Activated CD4-positive, alpha-beta T cell treated with anti-CD3 and anti-CD28 coated beads, Interleukin-2, amount 50 U/mL, for 16 hours (primary cell): Measurements from ENCODE around the gene PLOD3.
A peak's percentile ranks its signal among the peaks of the same experiment; 100 is the strongest.
"Not testable (repeated sequence)": the region's sequence is repeated elsewhere in the genome, so short reads cannot be mapped to it uniquely, and the experiment has no call there.

ENCODE experiments used
- DNase-seq: peaks from one replicate; pipeline ENCODE4 v3.0.0-alpha.2; 2020

The PLOD3 gene, protein sequence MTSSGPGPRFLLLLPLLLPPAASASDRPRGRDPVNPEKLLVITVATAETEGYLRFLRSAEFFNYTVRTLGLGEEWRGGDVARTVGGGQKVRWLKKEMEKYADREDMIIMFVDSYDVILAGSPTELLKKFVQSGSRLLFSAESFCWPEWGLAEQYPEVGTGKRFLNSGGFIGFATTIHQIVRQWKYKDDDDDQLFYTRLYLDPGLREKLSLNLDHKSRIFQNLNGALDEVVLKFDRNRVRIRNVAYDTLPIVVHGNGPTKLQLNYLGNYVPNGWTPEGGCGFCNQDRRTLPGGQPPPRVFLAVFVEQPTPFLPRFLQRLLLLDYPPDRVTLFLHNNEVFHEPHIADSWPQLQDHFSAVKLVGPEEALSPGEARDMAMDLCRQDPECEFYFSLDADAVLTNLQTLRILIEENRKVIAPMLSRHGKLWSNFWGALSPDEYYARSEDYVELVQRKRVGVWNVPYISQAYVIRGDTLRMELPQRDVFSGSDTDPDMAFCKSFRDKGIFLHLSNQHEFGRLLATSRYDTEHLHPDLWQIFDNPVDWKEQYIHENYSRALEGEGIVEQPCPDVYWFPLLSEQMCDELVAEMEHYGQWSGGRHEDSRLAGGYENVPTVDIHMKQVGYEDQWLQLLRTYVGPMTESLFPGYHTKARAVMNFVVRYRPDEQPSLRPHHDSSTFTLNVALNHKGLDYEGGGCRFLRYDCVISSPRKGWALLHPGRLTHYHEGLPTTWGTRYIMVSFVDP

DNA sequence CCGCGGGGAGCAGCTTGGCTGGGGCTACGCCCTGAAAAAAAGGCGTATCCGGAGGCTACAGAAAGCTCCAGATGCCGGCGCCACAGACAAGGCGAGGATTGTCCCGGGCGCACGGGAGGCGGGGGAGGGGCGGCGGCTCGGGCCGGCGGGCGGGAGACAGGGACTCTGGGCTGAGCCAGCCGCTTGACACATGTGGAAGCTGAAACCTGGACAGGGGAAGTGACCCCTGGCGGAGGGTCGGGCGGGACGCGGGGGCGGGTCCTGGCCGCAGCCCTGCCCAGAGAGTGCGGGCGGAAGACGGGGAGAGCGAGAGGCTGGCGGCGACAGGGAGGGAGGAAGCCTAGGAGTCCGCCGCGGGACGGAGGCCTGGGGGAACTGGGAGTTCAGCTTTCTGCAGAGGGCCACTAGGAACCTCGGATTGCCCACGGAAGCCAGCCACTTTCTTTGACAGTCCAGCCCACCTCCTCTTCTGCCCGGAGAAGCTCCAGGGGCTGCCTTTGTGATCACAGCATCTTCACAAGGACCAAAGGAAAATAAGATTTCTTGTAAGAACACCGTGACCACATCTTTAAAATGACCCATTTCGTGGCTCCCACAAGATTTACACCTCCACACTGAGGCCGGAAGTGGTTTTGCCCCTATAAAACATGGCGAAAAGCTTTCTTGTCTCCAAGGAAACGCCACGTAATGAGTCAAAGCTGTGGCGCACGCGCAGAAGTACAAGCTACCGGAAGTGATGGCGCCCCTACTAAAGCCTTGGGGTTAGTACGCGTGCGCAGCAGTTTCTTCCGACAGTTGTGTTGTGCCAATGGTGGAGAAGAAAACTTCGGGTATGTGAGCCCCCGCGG lies at the start of gene PLOD3, which contains the start of gene ZNHIT1:
Gene PLOD3 (minus strand): TSS at position 194 of the 848 bp plus-strand sequence. CDS start 307 bp downstream, outside the sequence.
Gene ZNHIT1 (plus strand): TSS at position 778 of the 848 bp plus-strand sequence. CDS start 31 bp downstream, at position 809.
- DNase-seq: peak; percentile 98

DNA sequence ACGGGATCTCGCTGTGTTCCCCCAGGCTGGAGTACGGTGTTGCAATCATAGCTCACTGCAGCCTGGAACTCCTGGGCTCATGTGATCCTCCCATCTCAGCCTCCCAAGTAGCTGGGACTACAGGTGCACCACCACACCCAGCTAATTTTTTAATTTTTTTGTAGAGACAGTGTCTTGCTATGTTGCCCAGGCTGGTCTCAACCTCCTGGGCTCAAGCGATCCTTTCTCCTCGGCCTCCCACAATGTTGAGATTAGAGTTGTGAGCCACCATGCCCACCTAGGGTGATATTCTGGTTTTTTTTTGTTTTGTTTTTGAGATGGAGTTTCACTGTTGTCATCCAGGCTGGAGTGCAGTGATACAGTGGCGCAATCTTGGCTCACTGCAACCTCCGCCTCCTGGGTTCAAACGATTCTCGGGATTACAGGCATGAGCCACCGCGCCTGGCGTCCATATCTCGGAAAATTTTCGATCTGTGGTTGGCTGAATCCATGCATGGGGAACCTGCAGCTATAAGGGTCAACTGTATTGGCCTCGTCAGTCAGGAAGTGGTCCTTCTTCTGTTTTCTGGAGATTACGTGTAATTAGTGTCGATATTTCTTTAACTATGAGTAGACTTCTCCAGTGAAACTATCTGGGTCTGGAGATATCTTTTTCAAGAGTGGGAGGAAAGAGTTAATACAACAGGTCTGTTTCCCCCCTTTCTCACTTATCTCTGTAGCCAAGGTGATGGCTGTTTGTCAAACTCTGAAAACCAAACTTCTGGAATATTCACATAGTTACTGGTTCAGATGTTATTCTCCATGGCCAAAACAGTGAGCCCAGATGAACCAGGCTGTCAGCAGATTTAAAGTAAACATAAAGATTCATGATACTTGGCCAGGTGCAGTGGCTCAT lies 48.5 kb upstream of the PLOD3 start:
- no peak for DNase-seq

DNA sequence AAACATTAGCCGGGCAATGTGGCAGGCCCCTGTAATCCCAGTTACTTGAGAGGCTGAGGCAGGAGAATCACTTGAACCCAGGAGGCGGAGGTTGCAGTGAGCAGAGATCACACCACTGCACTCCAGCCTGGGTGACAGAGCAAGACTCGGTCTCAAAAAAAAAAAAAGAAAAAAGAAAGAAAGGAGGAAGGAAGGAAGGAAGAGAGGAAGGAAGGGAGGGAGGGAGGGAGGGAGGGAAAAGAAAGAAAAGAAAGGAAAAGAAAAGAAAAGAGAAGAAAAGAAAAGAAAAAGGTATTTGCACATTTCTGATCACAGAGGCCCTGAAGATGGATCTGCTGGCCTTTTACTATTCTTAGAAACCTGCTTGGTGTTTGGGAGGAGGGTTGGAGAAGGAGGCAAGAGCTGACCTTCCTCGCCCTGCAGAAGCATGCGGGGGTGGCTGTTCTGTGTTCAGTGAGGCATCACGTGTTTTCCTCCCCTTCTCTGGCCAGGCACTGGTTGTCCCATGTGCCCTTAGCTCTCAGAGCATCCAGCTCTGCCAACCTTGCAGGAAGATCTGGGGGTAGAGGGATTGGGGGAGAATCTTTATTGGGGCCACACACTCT lies 46.8 kb upstream of the PLOD3 start:
- DNase-seq: not testable (repeated sequence)

DNA sequence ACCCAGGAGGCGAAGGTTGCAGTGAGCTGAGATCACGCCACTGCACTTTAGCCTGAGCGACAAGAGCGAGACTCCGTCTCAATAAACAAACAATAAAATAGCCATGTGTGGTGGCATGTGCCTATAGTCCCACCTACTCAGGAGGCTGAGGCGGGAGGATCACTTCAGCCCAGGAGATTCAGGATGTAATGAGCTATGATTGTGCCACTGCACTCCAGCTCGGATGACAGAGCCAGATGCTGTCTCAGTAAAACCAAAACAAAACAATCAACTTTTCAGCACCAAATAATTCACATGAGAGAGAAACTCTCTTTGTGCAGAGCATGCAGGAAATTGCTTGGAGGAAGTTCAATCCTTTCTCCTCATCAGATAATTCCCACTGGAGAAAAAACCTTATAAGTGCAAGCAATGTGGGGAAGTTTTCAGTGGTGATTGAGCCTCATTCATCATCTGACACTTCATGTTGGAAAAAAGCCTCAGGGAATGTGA lies 40.9 kb upstream of the PLOD3 start:
- no peak for DNase-seq

DNA sequence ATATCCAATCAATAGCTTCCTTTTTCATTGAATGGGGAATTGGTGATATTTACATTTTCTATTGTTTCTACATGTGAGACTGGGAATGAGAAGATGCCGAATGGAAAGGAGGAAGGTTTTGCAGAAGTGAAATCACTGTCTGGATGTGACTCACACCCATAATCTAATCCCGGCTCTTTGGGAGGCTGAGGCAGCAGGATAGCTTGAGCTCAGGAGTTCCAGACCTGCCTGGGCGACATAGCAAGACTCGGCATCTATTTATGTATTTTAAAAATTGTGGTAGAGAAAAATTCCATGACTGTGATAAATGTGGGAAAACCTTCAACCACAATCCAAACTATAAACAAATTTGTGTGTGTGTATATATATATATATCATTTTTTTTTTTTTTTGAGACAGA lies 38.4 kb upstream of the PLOD3 start:
- DNase-seq: no peak

DNA sequence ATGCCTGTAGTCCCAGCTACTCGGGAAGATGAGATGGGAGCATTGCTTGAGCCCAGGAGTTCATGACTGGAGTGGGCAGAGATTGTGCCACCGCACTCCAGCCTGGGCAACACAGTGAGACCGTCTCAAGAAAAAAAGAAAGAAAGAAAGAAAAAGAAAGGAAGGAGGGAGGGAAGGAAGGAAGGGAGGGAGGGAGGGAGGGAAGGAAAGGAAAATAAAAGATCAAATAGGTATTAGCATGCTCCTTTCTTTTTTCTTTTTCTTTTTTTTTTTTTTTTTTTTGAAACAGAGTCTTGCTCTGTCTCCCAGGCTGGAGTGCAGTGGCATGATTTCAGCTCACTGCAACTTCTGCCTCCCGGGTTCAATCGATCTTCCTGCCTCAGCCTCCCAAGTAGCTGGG lies 35.8 kb upstream of the PLOD3 start:
- DNase-seq: not testable (repeated sequence)

DNA sequence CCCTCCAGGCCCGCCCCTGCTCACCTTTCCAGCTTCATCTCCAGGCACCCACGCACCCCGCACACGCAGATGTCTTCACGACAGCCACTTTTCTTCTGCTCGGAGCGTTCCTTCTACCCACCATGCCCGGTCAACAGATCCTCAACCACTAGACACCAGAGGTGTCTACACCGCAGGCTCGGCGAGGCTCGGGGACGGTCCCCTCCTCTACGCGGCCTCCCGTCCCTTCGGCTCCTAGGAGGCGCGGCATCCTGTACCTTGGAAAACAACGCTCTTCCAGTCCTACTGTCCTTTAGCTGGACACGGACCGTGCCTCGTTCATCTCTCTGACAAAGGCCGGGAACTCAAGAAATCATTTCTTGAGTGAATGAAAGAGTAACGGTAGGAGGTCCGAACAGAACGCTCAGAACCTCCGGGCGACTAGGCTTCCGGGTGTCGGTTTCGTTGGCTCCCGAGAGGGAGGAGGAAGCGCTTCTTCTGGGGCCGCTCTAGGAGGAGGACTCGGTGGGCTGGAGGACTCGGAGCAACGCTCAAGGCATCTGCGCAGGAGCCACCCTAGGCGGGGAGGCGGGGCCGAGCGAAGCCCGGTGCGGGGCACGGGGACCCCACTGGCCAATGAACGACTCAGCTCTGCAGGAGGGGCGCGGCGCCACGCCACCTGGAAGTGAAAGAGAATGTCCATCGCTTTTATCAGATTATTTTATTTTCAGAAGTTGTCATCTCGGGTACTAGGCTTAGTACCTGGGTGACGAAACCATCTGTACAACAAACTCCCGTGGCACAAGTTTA lies 34.7 kb upstream of the PLOD3 start:
- DNase-seq: peak; percentile 99

DNA sequence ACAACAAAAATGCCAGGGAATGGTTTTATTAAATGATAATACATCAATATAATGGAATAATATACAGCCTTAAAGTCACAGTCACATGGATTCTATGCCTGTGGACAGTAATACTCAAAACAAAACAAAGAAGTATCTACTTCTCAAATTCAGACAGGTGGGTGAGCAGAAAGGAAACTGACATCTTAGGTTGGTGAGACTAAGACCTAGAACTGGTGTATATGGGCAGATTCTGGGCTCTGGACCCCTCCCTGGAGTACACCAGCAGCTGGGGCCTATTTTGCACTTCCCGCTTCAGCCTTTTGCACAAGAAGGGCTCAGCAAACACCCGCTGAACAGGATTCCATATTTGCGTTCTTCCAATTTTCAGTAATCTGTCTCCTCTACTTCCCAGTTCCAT lies 32.9 kb upstream of the PLOD3 start:
- peak; percentile 38 for DNase-seq

DNA sequence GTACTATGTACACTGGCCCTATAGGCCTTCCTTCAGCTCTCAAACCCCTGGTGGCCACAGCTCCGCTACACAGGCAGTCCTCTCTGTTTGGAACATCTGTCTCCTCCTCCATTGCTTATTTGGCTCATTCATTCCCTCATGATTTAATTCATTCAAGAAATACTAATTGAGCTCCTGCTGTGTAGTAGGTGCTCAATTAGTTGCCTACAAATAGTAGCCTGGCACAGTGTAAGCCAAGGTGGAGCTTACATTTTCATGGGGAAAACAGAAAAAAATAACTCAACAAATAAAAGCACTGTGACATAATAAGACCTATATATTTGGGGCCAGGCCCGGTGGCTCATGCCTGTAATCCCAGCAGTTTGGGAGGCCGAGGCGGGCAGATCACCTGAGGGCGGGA lies 30.9 kb upstream of the PLOD3 start:
- no peak for DNase-seq

DNA sequence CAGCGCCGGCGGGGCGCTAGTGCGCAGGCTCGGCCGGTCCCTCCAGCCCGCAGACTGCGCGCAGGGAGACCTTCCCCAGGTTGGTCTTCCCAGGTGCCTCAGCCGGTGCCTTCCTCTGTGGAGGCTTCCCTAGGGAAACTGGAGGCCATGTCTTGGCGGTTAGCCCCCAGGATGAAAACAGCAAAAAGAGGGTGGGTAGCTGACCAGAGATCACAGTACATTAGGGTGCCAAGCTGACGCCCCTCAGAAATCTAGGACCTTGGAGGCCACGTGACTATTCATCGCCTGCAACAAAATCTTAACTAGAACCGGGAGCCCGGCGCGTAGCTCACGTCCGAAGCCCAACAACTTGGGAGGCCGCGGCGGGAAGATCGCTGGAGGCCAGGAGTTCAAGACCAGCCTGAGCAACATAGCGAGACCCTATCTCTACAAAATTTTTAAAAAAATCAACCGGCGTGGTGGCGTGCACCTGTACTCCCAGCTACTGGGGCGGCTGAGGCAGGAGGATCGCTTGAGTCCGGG lies 27.8 kb upstream of the PLOD3 start:
- no peak for DNase-seq

DNA sequence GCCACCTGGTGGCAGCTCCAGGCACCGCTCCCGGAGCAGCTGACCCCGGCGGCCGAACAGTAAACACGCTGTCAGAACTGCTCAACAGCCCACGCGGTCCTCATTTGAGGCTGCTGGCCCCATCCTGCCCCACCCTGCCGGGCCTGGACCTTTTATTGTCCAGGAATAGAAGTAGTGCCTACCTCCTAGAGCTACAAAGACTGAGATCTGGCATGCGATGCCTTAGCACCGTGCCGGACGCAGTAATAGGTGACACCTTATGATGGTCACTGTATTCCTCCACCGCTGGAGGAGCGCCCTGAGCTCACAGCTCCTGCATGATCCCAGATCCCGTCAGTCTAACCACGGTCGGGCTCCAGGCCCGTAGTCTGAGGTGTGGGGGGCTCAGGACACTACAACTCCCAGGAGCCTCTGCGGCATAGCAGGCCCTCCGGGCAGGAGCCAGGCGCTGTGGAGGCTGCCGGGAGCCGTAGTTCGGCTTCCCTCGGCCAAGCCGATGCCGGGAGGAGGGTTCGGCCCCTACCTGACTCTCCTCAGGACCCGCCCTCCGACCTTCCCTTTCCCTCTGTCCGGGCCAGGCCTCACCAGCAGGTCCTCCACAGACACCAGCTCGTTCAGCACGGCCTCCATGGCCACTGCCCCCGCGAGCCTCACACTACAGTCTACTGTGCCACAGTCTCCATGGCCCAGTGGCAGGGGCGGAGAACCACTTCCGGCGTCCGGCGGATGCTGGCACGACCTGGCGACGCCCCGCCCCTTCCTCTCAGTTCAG lies 27.2 kb upstream of the PLOD3 start, which contains the start of gene FIS1:
Gene FIS1 (minus strand): TSS at position 707 of the 772 bp plus-strand sequence. CDS start 77 bp downstream, at position 630.
- peak; percentile 95 for DNase-seq

DNA sequence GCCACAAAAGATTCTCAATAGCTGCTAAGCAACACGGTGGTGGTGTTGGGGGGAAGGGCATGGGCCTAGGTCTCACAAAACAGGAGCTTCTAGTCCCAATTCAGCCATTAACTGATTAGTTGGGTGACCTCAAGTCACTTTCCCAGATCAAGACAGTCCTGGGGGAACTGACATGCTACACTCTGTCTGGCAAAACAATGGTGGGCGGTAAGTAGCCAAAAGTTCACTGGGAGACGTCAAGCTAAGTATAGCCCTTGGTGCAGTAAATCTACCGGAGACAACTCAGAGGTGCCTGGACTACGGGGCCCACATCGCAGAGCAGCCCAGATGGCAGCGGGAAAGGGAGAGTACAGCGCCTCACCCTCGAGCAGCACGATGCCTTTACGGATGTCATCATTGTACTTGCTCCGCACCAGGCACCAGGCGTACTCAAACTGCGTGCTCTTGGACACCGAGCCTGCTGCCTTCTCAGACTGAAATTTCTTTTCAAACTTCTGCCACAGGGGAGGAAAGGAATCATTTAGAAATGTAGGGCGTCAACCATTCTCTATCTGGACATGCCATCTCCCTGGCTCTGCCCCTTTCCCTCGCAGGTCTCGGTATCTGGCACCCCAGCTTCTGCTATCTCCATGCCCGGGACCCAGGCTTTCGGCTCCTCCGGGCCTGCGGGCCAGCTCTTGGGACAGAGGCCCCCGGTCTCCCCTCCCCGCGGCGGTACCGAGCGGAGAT lies 26.4 kb upstream of the PLOD3 start:
- peak; percentile 19 for DNase-seq

DNA sequence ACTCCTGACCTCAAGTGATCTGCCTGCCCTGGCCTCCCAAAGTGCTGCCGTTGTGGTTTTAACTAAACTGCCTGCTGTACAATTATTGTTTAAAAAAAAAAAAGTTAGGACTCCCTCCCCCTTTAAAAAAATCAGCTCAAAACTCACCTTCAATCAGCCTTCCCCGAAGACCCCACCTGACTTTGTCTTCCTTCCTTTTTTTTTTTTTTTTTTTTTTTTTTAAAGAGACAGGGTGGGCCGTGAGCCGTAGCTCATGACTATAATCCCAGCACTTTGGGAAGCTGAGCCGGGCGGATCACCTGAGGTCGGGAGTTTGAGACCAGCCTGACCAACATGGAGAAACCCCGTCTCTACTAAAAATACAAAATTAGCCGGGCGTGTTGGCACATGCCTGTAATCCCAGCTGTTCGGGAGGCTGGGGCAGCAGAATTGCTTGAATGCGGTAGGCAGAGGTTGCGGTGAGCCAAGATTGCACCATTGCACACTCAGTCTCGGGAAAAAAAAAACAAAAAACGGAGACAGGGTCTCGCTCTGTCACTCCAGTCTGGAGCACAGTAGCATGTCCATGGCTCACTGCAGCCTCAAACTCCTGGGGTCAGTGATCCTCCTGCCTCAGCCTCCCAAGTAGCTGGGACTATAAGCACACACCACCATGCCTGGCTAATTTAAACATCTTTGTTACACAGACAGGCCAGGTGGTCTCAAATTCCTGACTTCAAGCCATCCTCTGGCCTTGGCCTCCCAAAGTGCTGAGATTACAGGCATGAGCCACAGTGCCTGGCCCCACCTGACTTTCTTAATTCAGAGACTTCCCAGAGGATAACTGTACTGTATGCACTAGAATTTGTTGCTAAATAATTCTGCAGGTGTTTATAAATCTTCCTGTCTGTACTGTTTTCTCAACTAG lies 24.3 kb upstream of the PLOD3 start:
- DNase-seq: no peak

DNA sequence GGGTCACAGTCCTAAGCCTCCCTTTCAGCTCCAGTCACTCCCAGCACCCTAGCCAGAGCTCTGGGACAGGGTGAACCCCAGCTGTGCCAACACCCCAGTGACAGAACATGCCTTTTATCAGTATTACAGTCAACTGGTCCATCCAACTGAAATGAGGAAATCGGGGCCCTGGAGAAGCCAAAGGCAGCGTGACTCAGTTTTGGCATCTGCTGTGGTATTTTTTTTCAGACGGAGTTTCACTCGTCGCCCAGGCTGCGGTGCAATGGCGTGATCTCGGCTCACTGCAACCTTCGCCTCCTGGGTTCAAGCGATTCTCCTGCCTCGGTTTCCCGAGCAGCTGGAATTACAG lies 23.6 kb upstream of the PLOD3 start:
- no peak for DNase-seq

DNA sequence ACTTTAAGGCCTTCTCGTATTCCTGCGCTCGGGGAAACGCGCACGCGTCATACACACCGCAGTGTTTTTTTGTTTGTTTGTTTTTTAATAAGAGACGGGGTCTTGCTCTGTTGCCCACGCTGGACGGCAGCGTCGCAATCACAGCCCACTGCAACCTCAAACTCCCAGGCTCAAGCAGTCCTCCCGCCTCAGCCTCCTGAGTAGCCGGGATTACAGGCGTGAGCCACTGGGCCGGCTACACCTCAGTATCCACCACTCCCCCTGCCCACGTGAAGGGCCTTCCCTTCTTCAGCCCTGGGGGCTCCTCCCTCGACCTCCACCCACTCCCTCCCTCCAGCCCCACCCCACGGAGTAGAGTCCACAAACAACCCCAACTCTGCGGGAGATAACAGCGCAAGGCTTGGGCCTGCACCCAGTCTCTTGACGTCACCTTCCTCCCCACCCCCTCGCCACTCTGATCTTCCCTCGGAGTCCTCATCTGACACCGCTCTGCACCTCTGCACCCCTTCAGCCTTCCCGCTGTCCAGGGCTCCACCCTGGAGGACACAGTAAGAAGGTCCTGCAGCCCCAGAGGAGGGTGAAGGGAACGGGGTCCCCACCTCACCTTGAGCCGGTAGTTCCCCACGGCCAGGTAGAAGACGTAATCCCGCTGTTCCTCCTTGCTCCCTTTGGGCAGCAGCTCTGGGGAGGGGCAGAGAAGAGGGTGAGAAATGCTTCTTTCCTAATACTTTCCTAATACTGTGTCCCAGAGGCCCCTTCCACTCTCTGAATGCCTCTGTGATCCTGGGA lies 23.0 kb upstream of the PLOD3 start:
- DNase-seq: no peak

DNA sequence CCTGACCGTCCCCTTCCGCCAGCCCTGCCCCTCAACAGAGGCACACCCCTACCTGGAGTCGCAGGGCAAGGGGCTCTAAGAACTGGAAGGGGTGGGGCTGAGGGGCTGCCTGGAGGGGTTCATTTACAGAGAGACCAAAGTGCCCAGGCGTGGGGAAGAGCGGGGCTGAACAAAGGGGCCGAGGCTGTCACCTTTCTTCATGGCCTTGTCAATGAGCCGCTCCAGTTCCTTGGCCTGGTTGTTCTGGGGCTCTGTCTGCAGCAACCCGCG lies 22.5 kb upstream of the PLOD3 start:
- no peak for DNase-seq
